Measurements from ENCODE around the gene ZMYM4. TPM values are rescaled to one million over a fixed set of nuclear protein-coding genes. Genes with fewer than 3 reads are reported as not detected.

ZMYM4 gene
- total RNA-seq, 1 donor from 2014 or later, result 14.9 TPM

GRCh38 chr1:35394386-35394785, 125.9 kb downstream of the ZMYM4 start:
- DNase-seq (ENCODE audit: low spot score) (no peak), ATAC-seq (no peak)

GRCh38 chr1:35398739-35399138, 130.2 kb downstream of the ZMYM4 start:
- DNase-seq (ENCODE audit: low spot score) (no peak), ATAC-seq (no peak)

- no peak for ATAC-seq
- DNase-seq (ENCODE audit: low spot score), result no peak
These were observed 132.5 kb downstream of the ZMYM4 start for GRCh38 chr1:35401049-35401448.

GRCh38 chr1:35406103-35406502, 137.6 kb downstream of the ZMYM4 start:
- no peak for DNase-seq (ENCODE audit: low spot score)
- no peak for ATAC-seq

GRCh38 chr1:35407743-35408142, 139.2 kb downstream of the ZMYM4 start:
- DNase-seq (ENCODE audit: low spot score) (no peak), ATAC-seq (peak; percentile 94)

- DNase-seq (ENCODE audit: low spot score) (no peak), ATAC-seq (no peak)
These were observed 140.4 kb downstream of the ZMYM4 start for GRCh38 chr1:35408925-35409324.

- ATAC-seq (no peak), DNase-seq (ENCODE audit: low spot score) (no peak)
These were observed 157.6 kb downstream of the ZMYM4 start for GRCh38 chr1:35426097-35426586.

- ATAC-seq (no peak), DNase-seq (ENCODE audit: low spot score) (no peak)
These were observed 159.9 kb downstream of the ZMYM4 start for GRCh38 chr1:35428360-35428759.

- DNase-seq (ENCODE audit: low spot score) (no peak), ATAC-seq (no peak)
These were observed 162.3 kb downstream of the ZMYM4 start for GRCh38 chr1:35430762-35431161.

GRCh38 chr1:35431173-35431599, 162.7 kb downstream of the ZMYM4 start:
- no peak for ATAC-seq

GRCh38 chr1:35432231-35432630, 163.7 kb downstream of the ZMYM4 start:
- no peak for ATAC-seq
- DNase-seq (ENCODE audit: low spot score), result no peak

More at GRCh38 chr1:35431173-35431599, 162.7 kb downstream of the ZMYM4 start:
- no peak for DNase-seq (ENCODE audit: low spot score)

- no peak for ATAC-seq
- no peak for DNase-seq (ENCODE audit: low spot score)
These were observed 165.2 kb downstream of the ZMYM4 start for GRCh38 chr1:35433714-35434113.

- no peak for DNase-seq (ENCODE audit: low spot score)
- ATAC-seq, result no peak
These were observed 166.2 kb downstream of the ZMYM4 start for GRCh38 chr1:35434703-35435102.

GRCh38 chr1:35436078-35436477, 167.6 kb downstream of the ZMYM4 start:
- no peak for DNase-seq (ENCODE audit: low spot score)
- ATAC-seq, result no peak

- DNase-seq (ENCODE audit: low spot score) (no peak), ATAC-seq (no peak)
These were observed 168.7 kb downstream of the ZMYM4 start for GRCh38 chr1:35437200-35437599.

GRCh38 chr1:35439626-35440025, 171.1 kb downstream of the ZMYM4 start:
- ATAC-seq, result no peak

GRCh38 chr1:35441926-35442579, 173.5 kb downstream of the ZMYM4 start:
- ATAC-seq, result no peak
- DNase-seq (ENCODE audit: low spot score), result no peak

More at GRCh38 chr1:35439626-35440025, 171.1 kb downstream of the ZMYM4 start:
- no peak for DNase-seq (ENCODE audit: low spot score)

- DNase-seq (ENCODE audit: low spot score) (no peak), ATAC-seq (no peak)
These were observed 174.2 kb downstream of the ZMYM4 start for GRCh38 chr1:35442734-35443133.

GRCh38 chr1:35443768-35444518, 175.4 kb downstream of the ZMYM4 start:
- no peak for ATAC-seq
- no peak for DNase-seq (ENCODE audit: low spot score)

- DNase-seq (ENCODE audit: low spot score) (no peak), ATAC-seq (no peak)
These were observed 175.9 kb downstream of the ZMYM4 start for GRCh38 chr1:35444519-35444774.

- DNase-seq (ENCODE audit: low spot score), result no peak
- ATAC-seq, result peak; percentile 12
These were observed 178.8 kb downstream of the ZMYM4 start for GRCh38 chr1:35447278-35447677.

GRCh38 chr1:35448344-35448801, 179.9 kb downstream of the ZMYM4 start:
- ATAC-seq (peak; percentile 70), DNase-seq (ENCODE audit: low spot score) (peak; percentile 68)

Measured in left lobe of liver (tissue), 2 donors.